Suprapubic skin (tissue), 4 donors: ENCODE measurements around the gene TULP4.

Experiments used
- CTCF ChIP-seq, 2 donors: fragments of 200-600 bp in 1 of 2; fragments of 450-650 bp in 1 of 2; sonication (generic) in 1 of 2; IDR thresholded peaks; one replicate each; pipeline ENCODE4 v1.5.1; 2016 to 2019; ENCODE audit warnings: antibody characterized with exemption in 2 of 2, mild to moderate bottlenecking in 1 of 2, moderate library complexity in 1 of 2
- EP300 ChIP-seq: sonication (generic); formaldehyde crosslinking; IDR thresholded peaks from one replicate; pipeline ENCODE4 v1.6.1; 2017; ENCODE audit warnings: antibody characterized with exemption
- POLR2A ChIP-seq, 2 donors: fragments of 450-650 bp; IDR thresholded peaks; one replicate each; pipeline ENCODE4 v1.6.1; 2017; ENCODE audit warnings: antibody characterized with exemption in 2 of 2, mild to moderate bottlenecking in 2 of 2, moderate library complexity in 2 of 2
- POLR2AphosphoS5 ChIP-seq, 3 donors: sonication (generic); formaldehyde crosslinking; IDR thresholded peaks; one replicate each; pipeline ENCODE4 v1.6.1; 2017; ENCODE audit warnings: antibody characterized with exemption in 3 of 3

GRCh38 chr6:158344534-158344933 lies 32.3 kb downstream of the TULP4 start:
- TF ChIP-seq CTCF (IDR thresholded peaks at IDR 0.05) (no peak), POLR2A (IDR thresholded peaks at IDR 0.05) (no peak), POLR2AphosphoS5 (IDR thresholded peaks at IDR 0.05) (no peak), EP300 (no peak)
